ENCODE data around the gene CPNE1. TPM values are rescaled to one million over a fixed set of nuclear protein-coding genes. Genes with fewer than 3 reads are reported as not detected.

Gene CPNE1
- total and polyA plus RNA-seq, 2 of the 8 experiments (the other 6 are each of a cell fraction or from before 2014, with no cell fraction given): 294 to 346 TPM

- Histone ChIP-seq H3K23ac (ENCODE audit: insufficient read length) (no peak overlapping the region), H2BK20ac (ENCODE audit: low read length) (no peak overlapping the region)
These were observed 25.6 kb upstream of the CPNE1 start for GRCh38 chr20:35690265-35690664.

More at GRCh38 chr20:35690265-35690664, 25.6 kb upstream of the CPNE1 start:
- FAIRE-seq (no peak), DNase-seq (ENCODE audit: low read depth in 1 of 2, low spot score in 2 of 2) (no peak)
- Histone ChIP-seq H4K20me1 (replicated peaks in 1 of 2; ENCODE audit: control insufficient read depth in 1 of 2, insufficient read depth in 2 of 2, low read length in 2 of 2) (no peaks in the 10 kb centered on the region), H2BK15ac (ENCODE audit: low read length) (no peak overlapping the region), H3K27ac (ENCODE audit: low read depth, low read length) (no peak overlapping the region), H3K79me2 (ENCODE audit: control insufficient read depth in 1 of 2, insufficient read depth in 2 of 2, low read length in 2 of 2) (no peaks in the 10 kb centered on the region), H3K79me1 (ENCODE audit: low read depth, low read length) (no peaks in the 10 kb centered on the region), H3K23me2 (ENCODE audit: low read depth, low read length) (no peaks in the 10 kb centered on the region), H3K9ac (replicated peaks in 1 of 4; ENCODE audit: extremely low read depth in 1 of 4, low read depth in 3 of 4, low read length in 3 of 4) (no peak overlapping the region), H4K91ac (replicated peaks; ENCODE audit: insufficient read length, low read length) (no peak overlapping the region), H2BK12ac (ENCODE audit: low read depth, low read length) (no peak overlapping the region), H2BK5ac (ENCODE audit: low read depth, low read length) (no peak overlapping the region), H4K8ac (ENCODE audit: extremely low read depth, insufficient read depth, low read length) (no peak overlapping the region), H3K27me3 (replicated peaks in 1 of 4; ENCODE audit: control insufficient read depth in 3 of 4, extremely low read depth in 1 of 4, insufficient read depth in 3 of 4, low read length in 3 of 4) (no peaks in the 10 kb centered on the region), H4K5ac (ENCODE audit: insufficient read length, low read depth, low read length) (no peak overlapping the region), H3K4ac (replicated peaks; ENCODE audit: insufficient read length, low read depth, low read length) (no peak overlapping the region), H2AFZ (ENCODE audit: low read length) (no peak overlapping the region), H2AK5ac (ENCODE audit: low read depth, low read length) (no peak overlapping the region), H3K36me3 (ENCODE audit: control insufficient read depth in 2 of 4, insufficient read depth in 4 of 4, low read length in 3 of 4) (peaks cover 0 to 22% (median 9%) of the 10 kb centered on the region in 4 experiments; a peak in 4 of 8 replicates), H2BK120ac (replicated peaks; ENCODE audit: low read depth, low read length) (no peak overlapping the region), H3K18ac (ENCODE audit: extremely low read depth, low read length) (no peak overlapping the region), H3K9me3 (ENCODE audit: insufficient read depth in 2 of 2, low read depth in 1 of 2, low read length in 1 of 2) (peaks cover 0 to 5% of the 10 kb centered on the region in 2 experiments; a peak in 1 of 4 replicates), H3K4me2 (ENCODE audit: insufficient read depth in 1 of 2, low read depth in 2 of 2, low read length in 2 of 2) (no peak overlapping the region), H3K14ac (ENCODE audit: insufficient read length) (no peak overlapping the region), H3K4me3 (ENCODE audit: extremely low read depth in 1 of 4, insufficient read depth in 2 of 4, low read depth in 3 of 4, low read length in 4 of 4) (no peak overlapping the region), H3K4me1 (replicated peaks in 1 of 4; ENCODE audit: control insufficient read depth in 3 of 4, insufficient read depth in 4 of 4, low read length in 3 of 4) (no peaks in the 10 kb centered on the region), H3K56ac (replicated peaks; ENCODE audit: insufficient read length, low read depth, low read length) (no peak overlapping the region)
- 92% methylated on average over 4 of the region's 4 CpGs; no CpG with 5 or more reads in 1 of the 2 experiments for WGBS, 2 experiments (ENCODE audit: extremely low coverage in 1 of 2, insufficient coverage in 1 of 2, insufficient read length in 1 of 2, insufficient replicate concordance in 2 of 2, low coverage in 1 of 2, low lambda C conversion rate in 2 of 2, missing lambda C conversion rate in 1 of 2)
- ChIA-PET CTCF (ENCODE audit: partially characterized antibody) (interaction anchor here (0.7 kb wide), 1 partner anchor 143 kb away, joined by 3 read pairs; no protein-coding TSS in a partner anchor), POLR2A (ENCODE audit: partially characterized antibody) (interaction anchor here (1.1 to 2.2 kb wide), 3 partner anchors 13 to 52 kb away, joined by 3 to 6 read pairs (median 3); partner anchors contain the start of gene RBM39)
- TF ChIP-seq JUND (IDR thresholded peaks at IDR 0.05; ENCODE audit: low read length): no peak
- no peak for TF ChIP-seq FOSL1 (IDR thresholded peaks at IDR 0.05; ENCODE audit: insufficient read depth, low read depth, low read length)
- TF ChIP-seq POLR2A (IDR thresholded peaks at IDR 0.05; ENCODE audit: control extremely low read depth in 1 of 2, low read depth in 2 of 2, low read length in 2 of 2): no peak
- TF ChIP-seq HDAC2 (IDR thresholded peaks at IDR 0.05; ENCODE audit: borderline replicate concordance in 1 of 2, low read depth in 2 of 2, low read length in 2 of 2): no peak
- TF ChIP-seq JUN (IDR thresholded peaks at IDR 0.05; ENCODE audit: low read depth, low read length): no peak
- TF ChIP-seq SAP30 (IDR thresholded peaks at IDR 0.05; ENCODE audit: insufficient read depth, insufficient replicate concordance, low read length): no peak
- no peak for TF ChIP-seq RBBP5 (IDR thresholded peaks at IDR 0.05; ENCODE audit: borderline replicate concordance, low read depth, low read length)
- no peak for TF ChIP-seq NRF1 (IDR thresholded peaks at IDR 0.05; ENCODE audit: low read depth, low read length)
